Thyroid gland (tissue), 4 donors: ENCODE data around the gene DUSP22. TPM values are rescaled to one million over a fixed set of nuclear protein-coding genes. Genes with fewer than 3 reads are reported as not detected.

Experiments used
- DNase-seq, 2 donors: peaks; one replicate each; pipeline ENCODE4 v3.0.0-alpha.2; 2019
- H3K27ac ChIP-seq, 3 donors: fragments of 200-600 bp; sonication (generic); 1 replicate in 2 of 3; 2 replicates in 1 of 3; pipeline ENCODE4 v1.5.1; 2016 to 2019; ENCODE audit warnings: mild to moderate bottlenecking in 1 of 3, moderate library complexity in 1 of 3
- H3K27me3 ChIP-seq: fragments of 200-600 bp; sonication (generic); one replicate; pipeline ENCODE4 v1.5.1; 2019
- H3K36me3 ChIP-seq, 2 donors: fragments of 200-600 bp; sonication (generic); one replicate each; pipeline ENCODE4 v1.5.1; 2016 to 2019
- H3K4me1 ChIP-seq, 2 donors: fragments of 200-600 bp; sonication (generic); one replicate each; pipeline ENCODE4 v1.5.1; 2017 to 2019
- H3K4me3 ChIP-seq, 3 donors: fragments of 200-600 bp; sonication (generic); replicated peaks in 1 of 3; 1 replicate in 2 of 3; 2 replicates in 1 of 3; pipeline ENCODE4 v1.5.1; 2016; ENCODE audit warnings: mild to moderate bottlenecking in 1 of 3
- H3K9me3 ChIP-seq: fragments of 200-600 bp; sonication (generic); one replicate; pipeline ENCODE4 v1.5.1; 2017
- POLR2A ChIP-seq, 2 donors: fragments of 450-650 bp; IDR thresholded peaks; one replicate each; pipeline ENCODE4 v1.6.1; 2017; ENCODE audit warnings: antibody characterized with exemption in 2 of 2, mild to moderate bottlenecking in 2 of 2, moderate library complexity in 1 of 2
- WGBS, 2 donors: methylation state at CpG; one replicate each; pipeline ENCODE4 v1.1.5; 2017; 5-methylcytosine and 5-hydroxymethylcytosine counted together
- intact Hi-C: fragments of 100-400 bp; cut with DNase I; formaldehyde crosslinking; loops from one replicate; pipeline ENCODE4 v1.15.1; 2023
- total RNA-seq, 4 donors: library from RNA; depleted of rRNA; stranded (reverse); fragments of >200 nt; gene quantifications; one replicate each; pipeline ENCODE4 v1.2.3, GENCODE V29; 2016
- TF ChIP-seq, protein P1 (sequence below), 6 experiments: fragments of 200-600 bp in 3 of 6; fragments of 450-650 bp in 3 of 6; sonication (generic) in 3 of 6; IDR thresholded peaks; one replicate each; pipeline ENCODE4 v1.5.1; 2016 to 2019; ENCODE audit warnings: antibody characterized with exemption in 6 of 6, mild to moderate bottlenecking in 2 of 6, inconsistent platforms in 1 of 6, moderate library complexity in 1 of 6

DUSP22 gene
- total RNA-seq, 4 donors from 2014 or later, result 40.4 to 68.8 (median 59.4) TPM

- Histone ChIP-seq H3K9me3 (no peaks in the 10 kb centered on the region), H3K27me3 (no peaks in the 10 kb centered on the region), H3K4me1 (peaks cover 0 to 19% of the 10 kb centered on the region in 2 donors), H3K27ac (no peak overlapping the region), H3K36me3 (no peaks in the 10 kb centered on the region), H3K4me3 (no peak overlapping the region)
- TF ChIP-seq, protein P1, sequence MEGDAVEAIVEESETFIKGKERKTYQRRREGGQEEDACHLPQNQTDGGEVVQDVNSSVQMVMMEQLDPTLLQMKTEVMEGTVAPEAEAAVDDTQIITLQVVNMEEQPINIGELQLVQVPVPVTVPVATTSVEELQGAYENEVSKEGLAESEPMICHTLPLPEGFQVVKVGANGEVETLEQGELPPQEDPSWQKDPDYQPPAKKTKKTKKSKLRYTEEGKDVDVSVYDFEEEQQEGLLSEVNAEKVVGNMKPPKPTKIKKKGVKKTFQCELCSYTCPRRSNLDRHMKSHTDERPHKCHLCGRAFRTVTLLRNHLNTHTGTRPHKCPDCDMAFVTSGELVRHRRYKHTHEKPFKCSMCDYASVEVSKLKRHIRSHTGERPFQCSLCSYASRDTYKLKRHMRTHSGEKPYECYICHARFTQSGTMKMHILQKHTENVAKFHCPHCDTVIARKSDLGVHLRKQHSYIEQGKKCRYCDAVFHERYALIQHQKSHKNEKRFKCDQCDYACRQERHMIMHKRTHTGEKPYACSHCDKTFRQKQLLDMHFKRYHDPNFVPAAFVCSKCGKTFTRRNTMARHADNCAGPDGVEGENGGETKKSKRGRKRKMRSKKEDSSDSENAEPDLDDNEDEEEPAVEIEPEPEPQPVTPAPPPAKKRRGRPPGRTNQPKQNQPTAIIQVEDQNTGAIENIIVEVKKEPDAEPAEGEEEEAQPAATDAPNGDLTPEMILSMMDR (IDR thresholded peaks at IDR 0.05), result no peak
- no peak for TF ChIP-seq POLR2A (IDR thresholded peaks at IDR 0.05)
- no peak for DNase-seq
- intact Hi-C loops, result no loop called here
- WGBS, 2 donors, result 91 to 93% methylated on average over 13 of the region's 13 CpGs
Observed at GRCh38 chr6:326896-327537, 34.7 kb downstream of the DUSP22 start.

GRCh38 chr6:327538-328116 is 35.3 kb downstream of the DUSP22 start:
- no peaks in the 10 kb centered on the region for H3K9me3 ChIP-seq
- no peak overlapping the region for H3K4me3 ChIP-seq
- no peak for DNase-seq
- TF ChIP-seq, protein P1 (IDR thresholded peaks at IDR 0.05), result no peak
- no peak for TF ChIP-seq POLR2A (IDR thresholded peaks at IDR 0.05)
- peaks cover 0 to 19% of the 10 kb centered on the region in 2 donors for H3K4me1 ChIP-seq
- H3K27ac ChIP-seq, result no peak overlapping the region
- H3K36me3 ChIP-seq, result no peaks in the 10 kb centered on the region
- intact Hi-C loops, result no loop called here
- 66 to 69% methylated on average over 10 of the region's 10 CpGs for WGBS, 2 donors
- H3K27me3 ChIP-seq, result no peaks in the 10 kb centered on the region

DNA sequence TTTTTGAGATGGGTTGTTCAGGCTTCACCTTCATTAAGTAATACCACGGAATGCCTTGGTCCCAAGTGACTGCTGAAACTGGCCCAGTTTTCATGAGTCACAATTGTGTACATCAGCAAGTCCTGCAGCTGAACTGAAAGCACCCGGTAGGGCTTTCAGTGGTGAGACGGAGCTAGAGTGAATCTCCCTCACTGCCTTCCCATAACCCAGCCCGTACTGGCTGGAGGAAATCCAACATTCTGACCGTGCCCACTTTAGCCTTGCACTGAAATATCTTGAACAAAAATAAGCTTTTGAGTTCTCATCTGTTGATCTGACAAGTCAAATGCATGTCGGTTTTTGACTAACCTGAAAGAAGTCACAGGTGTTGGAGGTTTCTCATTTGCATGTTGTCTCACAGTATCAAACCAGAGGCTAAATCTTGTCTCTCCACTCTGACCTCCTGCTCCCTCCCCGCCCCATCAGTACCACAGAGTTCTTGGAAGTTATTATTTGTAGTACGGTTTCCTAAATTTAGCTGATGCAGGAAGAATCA is 35.9 kb downstream of the DUSP22 start:
- H3K4me3 ChIP-seq, result no peak overlapping the region
- TF ChIP-seq, protein P1 (IDR thresholded peaks at IDR 0.05), result no peak
- no peak for TF ChIP-seq POLR2A (IDR thresholded peaks at IDR 0.05)
- H3K36me3 ChIP-seq, result no peaks in the 10 kb centered on the region
- H3K9me3 ChIP-seq, result no peaks in the 10 kb centered on the region
- DNase-seq, result peak; percentile 49 to 53
- WGBS, 2 donors, result 51 to 53% methylated on average over 8 of the region's 8 CpGs
- peaks cover 0 to 24% of the 10 kb centered on the region in 2 donors for H3K4me1 ChIP-seq
- H3K27ac ChIP-seq, result no peak overlapping the region
- intact Hi-C loops, result no loop called here
- H3K27me3 ChIP-seq, result no peaks in the 10 kb centered on the region

GRCh38 chr6:328924-329323 is 36.6 kb downstream of the DUSP22 start:
- 78 to 79% methylated on average over 7 of the region's 7 CpGs for WGBS, 2 donors
- no peaks in the 10 kb centered on the region for H3K36me3 ChIP-seq

More at GRCh38 chr6:328924-329323, 36.6 kb downstream of the DUSP22 start:
- no peak for DNase-seq
- no peak for TF ChIP-seq POLR2A (IDR thresholded peaks at IDR 0.05)
- TF ChIP-seq, protein P1 (IDR thresholded peaks at IDR 0.05), result no peak
- no peaks in the 10 kb centered on the region for H3K27me3 ChIP-seq
- no peak overlapping the region for H3K27ac ChIP-seq
- H3K4me1 ChIP-seq, result peaks cover 0 to 24% of the 10 kb centered on the region in 2 donors
- H3K9me3 ChIP-seq, result no peaks in the 10 kb centered on the region
- intact Hi-C loops, result no loop called here
- no peak overlapping the region for H3K4me3 ChIP-seq
